ENCODE measurements around the gene TGFB1. TPM values are rescaled to one million over a fixed set of nuclear protein-coding genes. Genes with fewer than 3 reads are reported as not detected.

Gene TGFB1
- total RNA-seq, 3 donors from 2014 or later, result 12.0 to 21.4 (median 13.4) TPM

GRCh38 chr19:41327576-41328156, 26.1 kb downstream of the TGFB1 start:
- peak; percentile 78 to 79 for DNase-seq (ENCODE audit: low spot score in 2 of 2)
- peak overlapping the region; percentile 81 to 87 for H3K27ac ChIP-seq
- H3K4me1 ChIP-seq, result peaks cover 10 to 11% of the 10 kb centered on the region in 2 donors

GRCh38 chr19:41327076-41327575, 26.6 kb downstream of the TGFB1 start:
- H3K4me3 ChIP-seq, result peak overlapping the region in 2 of 3 donors; percentile 51 to 59

More at GRCh38 chr19:41327576-41328156, 26.1 kb downstream of the TGFB1 start:
- intact Hi-C loops (cut with DNase I; ENCODE audit: low total_unique reads), result no loop called here
- Histone ChIP-seq H3K9me3 (no peaks in the 10 kb centered on the region), H3K4me3 (peak overlapping the region in 2 of 3 donors; percentile 51 to 59), H3K27me3 (no peaks in the 10 kb centered on the region), H3K36me3 (no peaks in the 10 kb centered on the region)
- no peak for TF ChIP-seq POLR2A (IDR thresholded peaks at IDR 0.05)
- peak in 2 of 3 donors; percentile 2 to 19 for TF ChIP-seq POLR2AphosphoS5 (IDR thresholded peaks at IDR 0.05)

GRCh38 chr19:41325947-41326706, 27.6 kb downstream of the TGFB1 start:
- Histone ChIP-seq H3K27ac (peak overlapping the region; percentile 89 to 94), H3K36me3 (no peaks in the 10 kb centered on the region), H3K4me1 (peaks cover 10 to 11% of the 10 kb centered on the region in 2 donors), H3K4me3 (peak overlapping the region; percentile 3 to 63 (median 44)), H3K9me3 (no peaks in the 10 kb centered on the region), H3K27me3 (no peaks in the 10 kb centered on the region)
- TF ChIP-seq POLR2A (IDR thresholded peaks at IDR 0.05), result no peak
- no peak for TF ChIP-seq CTCF (IDR thresholded peaks at IDR 0.05)
- no peak for TF ChIP-seq POLR2AphosphoS5 (IDR thresholded peaks at IDR 0.05)
- no peak for DNase-seq (ENCODE audit: low spot score in 2 of 2)
- intact Hi-C loops (cut with DNase I; ENCODE audit: low total_unique reads), result no loop called here

More at GRCh38 chr19:41327076-41327575, 26.6 kb downstream of the TGFB1 start:
- H3K27me3 ChIP-seq, result no peaks in the 10 kb centered on the region
- intact Hi-C loops (cut with DNase I; ENCODE audit: low total_unique reads), result no loop called here
- DNase-seq (ENCODE audit: low spot score in 2 of 2), result no peak
- no peaks in the 10 kb centered on the region for H3K36me3 ChIP-seq
- TF ChIP-seq POLR2A (IDR thresholded peaks at IDR 0.05) (no peak), CTCF (IDR thresholded peaks at IDR 0.05) (no peak)
- H3K4me1 ChIP-seq, result peaks cover 10 to 11% of the 10 kb centered on the region in 2 donors
- no peaks in the 10 kb centered on the region for H3K9me3 ChIP-seq
- H3K27ac ChIP-seq, result peak overlapping the region; percentile 81 to 87

GRCh38 chr19:41325640-41325946, 28.1 kb downstream of the TGFB1 start:
- Histone ChIP-seq H3K27ac (peak overlapping the region; percentile 89 to 94), H3K4me3 (peak overlapping the region; percentile 3 to 63 (median 44)), H3K36me3 (no peaks in the 10 kb centered on the region), H3K4me1 (peaks cover 10 to 11% of the 10 kb centered on the region in 2 donors), H3K9me3 (no peaks in the 10 kb centered on the region), H3K27me3 (no peaks in the 10 kb centered on the region)
- no peak for DNase-seq (ENCODE audit: low spot score in 2 of 2)
- TF ChIP-seq POLR2AphosphoS5 (IDR thresholded peaks at IDR 0.05), result no peak
- no peak for TF ChIP-seq CTCF (IDR thresholded peaks at IDR 0.05)
- TF ChIP-seq POLR2A (IDR thresholded peaks at IDR 0.05), result no peak
- intact Hi-C loops (cut with DNase I; ENCODE audit: low total_unique reads), result no loop called here

GRCh38 chr19:41324921-41325639, 28.6 kb downstream of the TGFB1 start:
- Histone ChIP-seq H3K4me3 (peak overlapping the region; percentile 9 to 63 (median 44)), H3K4me1 (peaks cover 10 to 11% of the 10 kb centered on the region in 2 donors), H3K9me3 (no peaks in the 10 kb centered on the region), H3K27me3 (no peaks in the 10 kb centered on the region), H3K36me3 (no peaks in the 10 kb centered on the region), H3K27ac (peak overlapping the region; percentile 89 to 94)
- DNase-seq (ENCODE audit: low spot score in 2 of 2), result peak in 1 of 2 donors; percentile 53
- intact Hi-C loops (cut with DNase I; ENCODE audit: low total_unique reads), result no loop called here
- TF ChIP-seq CTCF (IDR thresholded peaks at IDR 0.05), result no peak
- peak in 1 of 3 donors; percentile 22 for TF ChIP-seq POLR2AphosphoS5 (IDR thresholded peaks at IDR 0.05)
- TF ChIP-seq POLR2A (IDR thresholded peaks at IDR 0.05), result no peak
